Measurements from ENCODE around the gene KLF11.

Gene KLF11

GRCh38 chr2:10076511-10076910, 33.2 kb downstream of the KLF11 start:
- ATAC-seq (no peak), DNase-seq (ENCODE audit: low spot score in 2 of 2) (no peak)
- Mint-ChIP-seq H3K4me3 (no peak overlapping the region), H3K36me3 (no peaks in the 10 kb centered on the region), H3K9me3 (no peaks in the 10 kb centered on the region), H3K27ac (no peak overlapping the region), H3K4me1 (peaks cover 23% of the 10 kb centered on the region)

GRCh38 chr2:10076988-10077527, 33.7 kb downstream of the KLF11 start:
- Mint-ChIP-seq H3K4me3 (no peak overlapping the region), H3K9me3 (no peaks in the 10 kb centered on the region), H3K36me3 (no peaks in the 10 kb centered on the region), H3K4me1 (peaks cover 23% of the 10 kb centered on the region), H3K27ac (no peak overlapping the region)
- ATAC-seq (no peak), DNase-seq (ENCODE audit: low spot score in 2 of 2) (no peak)

- no peak for ATAC-seq
- Mint-ChIP-seq H3K36me3 (no peaks in the 10 kb centered on the region), H3K9me3 (no peaks in the 10 kb centered on the region), H3K4me3 (no peak overlapping the region), H3K27ac (no peak overlapping the region), H3K4me1 (peaks cover 16% of the 10 kb centered on the region)
- DNase-seq (ENCODE audit: low spot score in 2 of 2), result no peak
Observed at GRCh38 chr2:10078001-10078400, 34.7 kb downstream of the KLF11 start.

- Mint-ChIP-seq H3K9me3 (no peaks in the 10 kb centered on the region), H3K27ac (no peak overlapping the region), H3K4me1 (peaks cover 16% of the 10 kb centered on the region), H3K4me3 (peak overlapping the region; percentile 68), H3K36me3 (no peaks in the 10 kb centered on the region)
- DNase-seq (ENCODE audit: low spot score in 2 of 2) (no peak), ATAC-seq (no peak)
Observed at GRCh38 chr2:10078704-10079265, 35.4 kb downstream of the KLF11 start.

GRCh38 chr2:10079266-10079869, 36.0 kb downstream of the KLF11 start:
- H3K9me3 Mint-ChIP-seq, result no peaks in the 10 kb centered on the region
- no peaks in the 10 kb centered on the region for H3K36me3 Mint-ChIP-seq
- DNase-seq (ENCODE audit: low spot score in 2 of 2) (peak in 1 of 2 donors; percentile 21), ATAC-seq (peak; percentile 62)
- no peak overlapping the region for H3K27ac Mint-ChIP-seq
- H3K4me3 Mint-ChIP-seq, result peak overlapping the region; percentile 68
- H3K4me1 Mint-ChIP-seq, result peaks cover 19% of the 10 kb centered on the region

GRCh38 chr2:10079870-10080535, 36.7 kb downstream of the KLF11 start, which contains the start of gene CYS1:
Gene CYS1 (minus strand): TSS chr2:10080411. CDS start chr2:10080223, 188 bp downstream.
- ATAC-seq, result peak; percentile 67
- Mint-ChIP-seq H3K36me3 (no peaks in the 10 kb centered on the region), H3K9me3 (no peaks in the 10 kb centered on the region), H3K4me1 (peaks cover 22% of the 10 kb centered on the region), H3K4me3 (peak within 1 kb of the TSS; percentile 68), H3K27ac (no peak within 1 kb of the TSS)
- DNase-seq (ENCODE audit: low spot score in 2 of 2), result peak; percentile 21 to 63

- Mint-ChIP-seq H3K4me3 (peak overlapping the region; percentile 64), H3K27ac (no peak overlapping the region), H3K9me3 (no peaks in the 10 kb centered on the region), H3K4me1 (peaks cover 22% of the 10 kb centered on the region), H3K36me3 (no peaks in the 10 kb centered on the region)
- DNase-seq (ENCODE audit: low spot score in 2 of 2) (peak in 1 of 2 donors; percentile 63), ATAC-seq (peak; percentile 34)
Observed at GRCh38 chr2:10080536-10081304, 37.4 kb downstream of the KLF11 start.

- no peaks in the 10 kb centered on the region for H3K36me3 Mint-ChIP-seq
- no peak for DNase-seq (ENCODE audit: low spot score in 2 of 2)
- no peak overlapping the region for H3K27ac Mint-ChIP-seq
- H3K4me3 Mint-ChIP-seq, result no peak overlapping the region
- H3K4me1 Mint-ChIP-seq, result peaks cover 12% of the 10 kb centered on the region
- no peaks in the 10 kb centered on the region for H3K9me3 Mint-ChIP-seq
- no peak for ATAC-seq
Observed at GRCh38 chr2:10083046-10083445, 39.7 kb downstream of the KLF11 start.

- Mint-ChIP-seq H3K27ac (no peak overlapping the region), H3K4me1 (peaks cover 12% of the 10 kb centered on the region), H3K9me3 (no peaks in the 10 kb centered on the region), H3K4me3 (no peak overlapping the region), H3K36me3 (no peaks in the 10 kb centered on the region)
- DNase-seq (ENCODE audit: low spot score in 2 of 2) (no peak), ATAC-seq (no peak)
Observed at GRCh38 chr2:10083692-10084211, 40.4 kb downstream of the KLF11 start.

- Mint-ChIP-seq H3K27ac (no peak overlapping the region), H3K4me1 (peaks cover 12% of the 10 kb centered on the region), H3K36me3 (no peaks in the 10 kb centered on the region), H3K4me3 (no peak overlapping the region), H3K9me3 (no peaks in the 10 kb centered on the region)
- no peak for DNase-seq (ENCODE audit: low spot score in 2 of 2)
- no peak for ATAC-seq
Observed at GRCh38 chr2:10084223-10084865, 41.0 kb downstream of the KLF11 start.

- Mint-ChIP-seq H3K4me3 (no peak overlapping the region), H3K36me3 (no peaks in the 10 kb centered on the region), H3K27ac (no peak overlapping the region), H3K4me1 (peaks cover 12% of the 10 kb centered on the region), H3K9me3 (no peaks in the 10 kb centered on the region)
- DNase-seq (ENCODE audit: low spot score in 2 of 2), result no peak
- ATAC-seq, result no peak
Observed at GRCh38 chr2:10085043-10085667, 41.8 kb downstream of the KLF11 start.

- no peak overlapping the region for H3K27ac Mint-ChIP-seq
Observed at GRCh38 chr2:10085668-10086059, 42.3 kb downstream of the KLF11 start.

GRCh38 chr2:10086950-10087349, 43.6 kb downstream of the KLF11 start:
- no peak for ATAC-seq
- Mint-ChIP-seq H3K4me1 (peaks cover 12% of the 10 kb centered on the region), H3K9me3 (no peaks in the 10 kb centered on the region), H3K27ac (no peak overlapping the region), H3K36me3 (no peaks in the 10 kb centered on the region), H3K4me3 (no peak overlapping the region)
- DNase-seq (ENCODE audit: low spot score in 2 of 2), result no peak

More at GRCh38 chr2:10085668-10086059, 42.3 kb downstream of the KLF11 start:
- Mint-ChIP-seq H3K36me3 (no peaks in the 10 kb centered on the region), H3K9me3 (no peaks in the 10 kb centered on the region), H3K4me1 (peaks cover 12% of the 10 kb centered on the region), H3K4me3 (no peak overlapping the region)
- DNase-seq (ENCODE audit: low spot score in 2 of 2) (no peak), ATAC-seq (no peak)

GRCh38 chr2:10087360-10087759, 44.0 kb downstream of the KLF11 start:
- no peaks in the 10 kb centered on the region for H3K9me3 Mint-ChIP-seq
- H3K27ac Mint-ChIP-seq, result no peak overlapping the region
- no peaks in the 10 kb centered on the region for H3K36me3 Mint-ChIP-seq
- DNase-seq (ENCODE audit: low spot score in 2 of 2) (no peak), ATAC-seq (no peak)
- H3K4me1 Mint-ChIP-seq, result peaks cover 12% of the 10 kb centered on the region
- no peak overlapping the region for H3K4me3 Mint-ChIP-seq
